HG02981 (cell line): Measurements from ENCODE around the gene ZBED4.

Experiments used
- ATAC-seq: cut with Tn5 transposase; IDR thresholded peaks from one replicate; pipeline ENCODE4 v1.9.1; 2021; ENCODE audit warnings: mild to moderate bottlenecking, moderate library complexity; ENCODE audit not compliant: unreplicated experiment

The ZBED4 gene

DNA sequence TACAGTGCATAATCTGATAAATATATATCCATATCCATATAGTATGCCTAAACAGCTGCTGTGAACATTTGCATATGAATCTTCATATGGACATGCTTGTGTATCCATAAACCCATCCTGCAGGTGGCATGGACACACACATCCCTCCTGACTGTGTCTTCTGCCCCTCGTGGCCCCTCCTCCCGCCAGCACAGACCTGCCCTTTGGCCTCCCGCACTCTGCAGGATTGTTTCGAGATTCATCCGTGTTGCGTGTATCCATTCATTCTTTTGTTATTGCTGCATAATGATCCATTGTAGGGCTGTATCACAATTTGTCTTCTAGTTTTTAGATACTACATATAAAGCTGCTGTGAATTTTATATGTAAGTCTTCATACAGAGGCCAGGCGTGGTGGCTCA is 24.0 kb downstream of the ZBED4 start:
- ATAC-seq = no peak

DNA sequence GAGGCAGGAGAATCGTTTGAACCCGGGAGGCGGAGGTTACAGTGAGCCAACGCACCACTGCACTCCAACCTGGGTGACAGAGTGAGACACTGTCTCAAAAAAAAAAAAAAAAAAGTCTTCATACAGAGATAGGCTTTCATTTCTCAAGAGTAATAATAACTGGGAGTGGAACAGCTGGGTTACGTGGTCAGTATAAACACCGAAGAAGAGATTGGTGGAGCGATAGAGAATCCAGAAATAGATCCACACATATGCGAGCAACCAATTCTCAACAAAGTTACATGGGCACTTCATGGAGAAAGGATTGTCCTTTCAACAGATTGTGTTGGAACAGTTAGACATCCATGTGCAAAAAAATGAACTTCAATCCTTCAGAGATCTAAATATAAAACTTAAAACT is 24.6 kb downstream of the ZBED4 start:
- ATAC-seq = no peak

DNA sequence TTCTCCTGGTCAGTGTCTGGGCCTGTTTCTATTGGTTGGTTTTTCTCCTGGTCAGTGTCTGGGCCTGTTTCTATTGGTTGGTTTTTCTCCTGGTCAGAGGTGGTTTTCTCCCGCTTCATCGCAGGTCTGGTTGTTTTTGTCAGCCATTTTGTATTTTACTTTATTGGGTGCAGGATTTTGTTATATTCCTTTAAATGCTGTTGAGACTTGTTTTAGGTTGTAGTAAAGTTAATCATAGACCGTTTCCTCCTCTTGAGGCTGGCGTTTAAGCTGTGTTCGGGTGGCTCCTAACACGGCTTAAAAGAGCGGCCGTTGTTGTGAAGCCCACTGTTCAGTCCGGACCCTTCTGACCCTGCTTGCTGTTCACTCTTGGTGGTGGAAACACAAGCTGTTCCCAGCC is 26.2 kb downstream of the ZBED4 start:
- ATAC-seq = no peak

DNA sequence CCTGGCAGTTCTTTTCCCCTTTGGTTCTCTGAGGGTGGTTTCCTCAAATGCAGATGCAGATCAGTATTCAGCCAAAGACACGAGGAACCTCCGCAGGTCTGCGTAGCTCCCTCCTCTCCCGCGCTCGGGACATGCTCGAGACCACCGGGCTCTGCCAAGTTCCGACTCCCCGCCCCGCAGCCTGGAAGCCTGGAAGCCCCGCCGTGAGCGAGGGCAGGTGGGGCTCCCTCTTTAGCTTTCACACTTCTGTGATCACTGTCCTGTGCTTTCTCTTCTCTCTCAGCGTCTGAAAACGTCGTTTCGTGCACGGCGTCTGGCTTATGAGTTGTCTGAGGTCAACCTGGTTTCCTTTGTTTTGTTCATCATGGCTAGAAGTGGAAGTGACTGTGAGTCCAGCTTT is 26.6 kb downstream of the ZBED4 start:
- no peak for ATAC-seq

DNA sequence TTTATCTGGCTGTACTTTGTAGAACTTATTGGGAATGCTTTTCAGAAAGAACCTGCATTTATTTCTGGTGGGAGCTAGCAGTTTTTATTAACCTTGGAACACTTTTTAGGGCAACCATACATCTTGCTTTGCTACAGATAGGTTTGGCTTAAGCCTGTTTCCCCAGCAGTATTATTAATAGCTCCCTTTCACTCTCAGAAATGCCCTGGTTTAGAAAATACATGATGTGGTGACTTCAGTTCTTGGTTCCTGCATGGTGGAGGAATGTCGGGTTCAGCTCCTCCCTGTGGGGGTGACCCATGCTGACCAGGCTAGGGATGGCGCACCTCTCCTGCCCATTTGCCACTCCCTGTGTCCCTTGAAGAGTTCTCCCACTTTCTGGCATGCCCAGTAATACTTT is 28.2 kb downstream of the ZBED4 start:
- no peak for ATAC-seq

DNA sequence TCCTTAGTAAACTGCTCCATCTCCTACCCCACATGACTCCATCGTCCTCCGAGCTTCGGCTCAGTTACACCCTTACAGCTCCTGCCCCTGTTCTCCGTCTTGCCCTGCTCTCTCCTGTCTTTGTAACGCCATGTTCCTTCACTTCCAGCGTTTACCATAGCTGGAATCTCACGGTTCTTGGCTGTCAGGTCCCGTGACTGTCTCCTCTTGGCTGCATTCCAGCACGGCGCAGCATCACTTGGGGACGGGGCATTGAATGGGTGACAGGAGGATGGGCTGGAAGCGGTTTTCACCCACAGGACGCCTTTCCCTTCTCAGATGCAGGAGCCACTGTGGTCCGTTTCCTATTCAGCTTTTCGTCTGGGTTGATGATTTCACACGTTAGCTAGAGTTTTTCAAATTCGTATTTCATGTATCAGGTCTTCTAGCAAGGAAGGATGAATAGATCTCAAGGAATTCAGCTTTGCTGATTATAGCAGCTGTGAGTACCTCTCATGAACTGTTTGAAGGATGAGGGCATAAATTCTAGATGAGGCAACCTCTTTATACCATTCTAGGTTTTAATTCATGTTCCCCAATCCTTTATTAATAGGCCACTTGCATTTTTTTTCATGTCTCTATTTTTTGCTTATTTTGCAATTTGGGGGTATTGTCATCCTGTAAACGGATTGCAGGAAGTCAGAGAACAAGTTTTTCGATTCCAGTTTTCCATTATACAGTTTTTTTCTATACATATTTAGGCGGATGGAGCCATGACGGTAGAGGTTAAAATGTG is 29.1 kb downstream of the ZBED4 start:
- ATAC-seq = no peak

DNA sequence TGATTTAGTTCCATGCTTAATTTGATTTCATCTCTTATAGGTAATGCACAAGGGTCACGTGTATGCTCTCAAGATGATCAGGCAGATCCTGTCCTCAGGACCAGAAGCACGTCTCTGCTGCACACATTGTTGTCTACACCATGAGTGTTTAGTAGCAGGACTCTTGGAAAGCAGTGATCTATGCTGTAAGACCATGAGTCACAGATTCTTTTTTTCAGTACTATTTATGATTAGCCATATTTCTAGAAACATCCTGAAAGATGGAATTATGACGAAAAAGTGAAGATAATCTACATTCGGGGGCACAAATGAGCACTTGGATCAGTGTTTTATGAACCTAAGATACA is 29.6 kb downstream of the ZBED4 start:
- no peak for ATAC-seq

DNA sequence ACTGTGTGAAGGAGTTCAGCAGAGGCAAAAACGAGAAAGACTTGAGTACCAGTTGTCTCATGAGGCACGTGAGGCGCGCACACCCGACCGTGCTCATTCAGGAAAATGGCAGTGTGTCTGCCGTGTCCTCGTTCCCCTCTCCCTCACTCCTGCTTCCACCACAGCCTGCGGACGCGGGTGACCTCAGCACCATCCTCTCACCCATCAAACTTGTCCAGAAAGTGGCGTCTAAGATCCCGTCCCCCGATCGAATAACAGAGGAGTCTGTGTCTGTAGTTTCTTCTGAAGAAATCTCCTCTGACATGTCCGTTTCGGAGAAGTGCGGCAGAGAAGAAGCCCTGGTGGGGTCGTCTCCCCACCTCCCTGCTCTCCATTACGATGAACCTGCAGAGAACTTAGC is 30.4 kb downstream of the ZBED4 start:
- no peak for ATAC-seq

DNA sequence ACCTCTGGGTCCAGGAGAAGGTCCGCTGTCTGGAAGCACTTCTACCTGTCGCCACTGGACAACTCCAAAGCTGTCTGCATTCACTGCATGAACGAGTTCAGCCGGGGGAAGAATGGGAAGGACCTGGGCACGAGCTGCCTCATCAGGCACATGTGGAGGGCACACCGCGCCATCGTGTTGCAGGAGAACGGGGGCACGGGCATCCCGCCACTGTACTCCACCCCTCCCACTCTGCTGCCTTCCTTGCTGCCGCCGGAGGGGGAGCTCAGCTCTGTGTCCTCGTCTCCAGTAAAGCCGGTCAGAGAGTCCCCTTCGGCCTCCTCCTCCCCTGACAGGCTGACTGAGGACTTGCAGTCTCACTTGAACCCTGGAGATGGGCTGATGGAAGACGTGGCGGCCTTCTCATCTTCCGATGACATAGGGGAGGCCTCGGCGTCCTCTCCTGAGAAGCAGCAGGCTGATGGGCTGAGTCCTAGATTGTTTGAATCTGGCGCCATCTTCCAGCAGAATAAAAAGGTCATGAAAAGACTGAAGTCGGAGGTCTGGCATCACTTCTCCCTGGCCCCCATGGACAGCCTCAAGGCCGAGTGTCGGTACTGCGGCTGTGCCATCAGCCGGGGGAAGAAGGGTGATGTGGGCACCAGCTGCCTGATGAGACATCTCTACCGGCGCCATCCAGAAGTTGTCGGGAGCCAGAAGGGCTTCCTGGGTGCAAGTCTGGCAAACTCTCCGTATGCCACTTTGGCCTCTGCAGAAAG is 31.0 kb downstream of the ZBED4 start:
- no peak for ATAC-seq

DNA sequence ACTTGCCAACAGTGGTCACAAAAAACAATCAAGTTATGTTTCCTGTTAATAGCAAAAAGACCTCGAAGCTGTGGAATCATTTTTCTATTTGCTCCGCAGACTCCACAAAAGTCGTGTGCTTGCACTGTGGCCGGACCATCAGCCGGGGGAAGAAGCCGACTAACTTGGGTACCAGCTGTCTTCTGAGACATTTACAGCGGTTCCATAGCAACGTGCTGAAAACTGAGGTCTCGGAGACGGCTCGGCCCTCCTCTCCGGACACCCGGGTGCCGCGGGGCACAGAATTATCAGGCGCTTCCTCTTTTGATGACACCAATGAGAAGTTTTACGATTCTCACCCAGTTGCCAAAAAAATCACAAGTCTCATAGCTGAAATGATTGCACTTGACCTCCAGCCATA is 31.6 kb downstream of the ZBED4 start:
- no peak for ATAC-seq

DNA sequence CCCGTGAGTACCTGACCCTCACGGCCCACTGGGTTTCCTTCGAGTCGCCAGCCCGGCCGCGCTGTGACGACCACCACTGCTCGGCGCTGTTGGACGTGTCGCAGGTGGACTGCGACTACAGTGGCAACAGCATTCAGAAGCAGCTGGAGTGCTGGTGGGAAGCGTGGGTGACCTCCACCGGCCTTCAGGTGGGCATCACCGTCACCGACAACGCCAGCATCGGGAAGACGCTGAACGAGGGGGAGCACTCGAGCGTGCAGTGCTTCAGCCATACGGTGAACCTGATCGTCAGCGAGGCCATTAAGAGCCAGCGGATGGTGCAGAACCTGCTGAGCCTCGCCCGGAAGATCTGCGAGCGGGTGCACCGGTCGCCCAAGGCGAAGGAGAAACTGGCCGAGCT is 32.2 kb downstream of the ZBED4 start:
- no peak for ATAC-seq

DNA sequence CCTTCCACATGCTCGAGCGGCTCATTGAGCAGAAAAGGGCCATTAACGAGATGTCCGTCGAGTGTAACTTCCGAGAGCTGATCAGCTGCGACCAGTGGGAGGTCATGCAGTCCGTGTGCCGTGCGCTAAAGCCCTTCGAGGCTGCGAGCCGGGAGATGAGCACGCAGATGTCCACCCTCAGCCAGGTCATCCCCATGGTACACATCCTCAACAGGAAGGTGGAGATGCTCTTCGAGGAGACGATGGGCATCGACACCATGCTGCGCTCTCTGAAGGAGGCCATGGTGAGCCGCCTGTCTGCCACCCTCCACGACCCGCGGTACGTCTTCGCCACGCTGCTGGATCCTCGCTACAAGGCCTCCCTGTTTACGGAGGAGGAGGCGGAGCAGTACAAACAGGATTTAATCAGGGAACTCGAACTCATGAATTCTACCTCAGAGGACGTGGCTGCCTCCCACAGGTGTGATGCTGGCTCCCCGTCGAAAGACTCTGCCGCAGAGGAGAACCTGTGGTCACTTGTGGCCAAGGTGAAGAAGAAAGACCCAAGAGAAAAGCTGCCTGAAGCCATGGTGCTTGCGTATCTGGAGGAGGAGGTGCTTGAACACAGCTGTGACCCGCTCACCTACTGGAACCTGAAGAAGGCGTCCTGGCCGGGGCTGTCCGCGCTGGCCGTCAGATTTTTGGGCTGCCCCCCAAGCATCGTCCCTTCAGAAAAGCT is 32.9 kb downstream of the ZBED4 start:
- no peak for ATAC-seq

DNA sequence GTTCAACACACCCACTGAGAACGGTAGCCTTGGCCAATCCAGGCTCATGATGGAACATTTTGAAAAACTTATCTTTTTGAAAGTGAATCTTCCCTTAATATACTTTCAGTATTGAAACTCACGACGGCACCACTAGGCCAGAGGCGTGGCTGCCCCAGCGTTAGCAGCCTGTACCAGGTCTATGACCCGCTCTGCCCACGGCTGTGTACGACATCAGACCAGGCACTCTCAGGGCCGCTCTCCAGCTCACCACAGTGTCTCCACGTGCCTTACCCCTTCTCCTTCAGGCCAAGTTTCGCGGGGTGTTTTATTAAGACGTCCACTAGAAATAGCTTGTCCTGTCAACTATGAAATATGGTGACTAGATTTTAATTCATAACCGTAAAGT is 33.4 kb downstream of the ZBED4 start:
- no peak for ATAC-seq

DNA sequence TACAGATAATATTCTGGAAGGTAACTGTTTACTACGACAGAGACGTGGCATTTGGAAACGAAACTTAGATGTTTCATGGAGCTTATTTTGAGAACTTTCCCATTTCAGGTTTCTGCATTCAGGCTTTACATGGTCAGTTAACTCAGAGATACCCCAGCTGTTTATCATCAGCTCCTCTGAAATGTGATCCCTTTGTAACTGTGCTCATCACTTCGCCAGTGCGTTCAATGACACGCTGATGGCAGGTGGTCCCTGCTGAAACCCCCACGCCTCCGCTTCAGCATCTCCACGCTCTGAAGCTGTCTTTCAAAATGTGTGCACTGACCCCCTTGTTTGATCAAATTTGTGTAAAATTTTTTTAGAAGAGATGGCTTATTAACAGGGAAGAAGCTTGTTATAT is 34.1 kb downstream of the ZBED4 start:
- no peak for ATAC-seq

DNA sequence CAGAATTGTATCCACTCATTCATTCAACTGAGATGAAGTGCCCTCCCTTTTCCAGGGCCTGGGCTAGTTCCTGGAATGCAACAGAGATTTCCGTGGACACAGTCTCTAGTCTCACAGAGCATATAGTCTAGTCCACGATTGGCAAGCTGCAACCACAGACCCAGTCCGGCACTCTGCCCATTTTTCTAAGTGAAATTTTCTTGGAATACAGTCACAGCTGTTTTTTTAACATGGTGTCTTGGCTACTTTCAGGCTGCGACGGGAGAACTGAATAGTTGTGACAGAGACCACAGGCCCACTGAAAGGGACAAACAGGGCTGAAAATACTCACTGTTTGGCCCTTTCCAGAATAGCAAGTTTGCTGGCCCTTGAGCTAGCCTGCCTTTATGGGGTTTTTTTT is 35.4 kb downstream of the ZBED4 start:
- no peak for ATAC-seq

DNA sequence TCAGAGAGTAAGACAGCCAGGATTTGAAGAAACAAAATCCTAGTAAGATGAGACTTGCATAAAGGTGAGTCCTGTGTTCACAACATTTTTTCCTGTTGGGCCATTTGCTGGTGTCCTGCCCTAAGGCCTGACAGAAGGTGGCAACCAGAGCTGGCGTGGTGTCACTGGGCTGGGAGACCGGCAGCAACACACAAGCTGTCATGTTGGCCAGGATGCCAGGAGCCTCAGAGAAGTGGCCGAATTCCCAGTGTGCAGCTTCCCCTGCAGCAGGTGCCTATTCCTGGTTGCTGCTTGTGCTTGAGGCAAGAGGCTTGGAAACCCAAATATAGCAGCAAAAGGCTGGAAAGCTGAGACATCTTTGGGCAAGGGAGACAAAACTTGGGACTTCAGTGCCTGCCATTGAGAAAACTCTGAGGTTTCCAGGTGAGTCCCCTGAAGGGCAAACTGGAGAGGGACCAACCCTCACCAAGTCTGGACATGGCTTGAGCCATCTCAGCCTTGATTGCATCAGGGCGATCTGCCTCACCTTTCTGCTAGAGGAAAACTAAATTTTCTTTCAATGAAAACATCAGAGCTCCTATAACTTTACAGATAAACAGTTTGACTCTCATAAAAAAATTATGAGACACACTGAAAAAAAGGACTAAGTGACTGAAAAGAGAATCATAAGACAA is 38.7 kb downstream of the ZBED4 start:
- ATAC-seq = no peak

DNA sequence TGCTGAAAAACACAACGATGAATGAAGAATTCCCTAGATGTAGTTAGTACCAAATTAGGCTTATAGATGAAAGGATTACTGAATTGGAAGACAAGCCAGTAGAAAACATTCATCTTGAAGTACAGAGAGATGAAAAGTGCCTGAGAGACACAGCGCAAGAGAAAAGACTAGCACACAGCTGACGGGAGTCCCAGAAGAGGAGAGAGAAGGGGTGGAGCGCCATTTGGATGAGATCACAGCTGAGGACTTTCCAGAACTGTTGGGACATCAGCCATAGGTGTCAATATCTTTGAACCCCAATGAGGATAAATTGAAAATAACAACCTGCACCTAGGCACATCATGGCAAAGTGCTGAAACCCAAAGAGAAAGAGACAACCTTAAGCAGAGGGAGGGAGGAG is 39.4 kb downstream of the ZBED4 start:
- no peak for ATAC-seq

DNA sequence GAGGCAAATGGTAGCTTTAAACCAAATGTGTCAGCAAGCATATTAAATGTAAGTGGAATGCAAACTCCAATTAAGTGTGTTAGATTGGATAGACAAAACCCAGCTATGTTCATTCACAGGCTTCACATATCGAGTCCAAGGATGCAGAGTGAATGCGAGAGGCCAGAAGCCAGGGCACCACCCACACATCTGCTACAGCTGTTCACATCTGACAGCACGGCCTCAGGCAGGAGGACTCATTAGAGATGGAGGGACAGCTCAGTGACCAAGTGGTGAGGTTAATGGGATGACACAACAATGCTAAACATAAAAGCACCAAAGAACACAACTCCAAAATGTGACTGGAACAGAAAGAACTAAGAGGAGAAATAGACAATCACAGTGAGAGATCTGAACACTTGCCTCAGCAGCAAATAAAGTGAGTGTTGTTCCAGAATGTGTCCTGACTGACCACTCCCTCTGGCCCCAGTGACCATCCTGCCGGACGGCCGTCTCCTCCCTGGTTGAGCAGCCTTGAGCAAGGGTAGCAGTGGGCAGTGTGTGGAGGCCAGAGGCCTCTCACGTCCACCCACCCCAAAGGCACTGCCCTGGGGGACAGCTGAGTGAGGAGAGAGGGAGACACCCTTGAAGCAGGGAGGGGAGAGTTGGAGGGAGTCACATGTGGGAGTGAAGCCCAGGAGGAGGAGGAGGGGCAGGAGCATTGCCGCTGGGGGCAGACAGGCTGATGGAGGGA is 40.8 kb downstream of the ZBED4 start:
- no peak for ATAC-seq

DNA sequence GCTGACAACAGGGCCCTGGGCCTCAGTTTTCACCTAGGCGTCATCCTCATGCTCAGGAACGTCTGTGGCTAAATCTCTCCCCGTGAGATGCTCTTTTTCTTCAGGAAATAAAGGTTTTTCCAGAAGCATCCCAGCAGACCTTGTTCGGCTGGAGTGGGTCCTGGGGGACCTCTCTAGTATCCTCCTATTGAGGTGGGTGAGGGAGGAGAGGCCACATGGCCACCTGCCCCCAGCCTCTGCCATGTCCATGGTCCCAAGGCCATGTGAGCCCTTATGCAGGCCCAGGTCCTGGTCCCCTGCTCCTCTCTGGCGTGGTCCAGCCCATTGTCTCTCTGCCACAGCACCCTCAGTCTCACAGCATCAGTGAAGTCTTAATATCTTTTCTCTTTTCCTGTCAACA is 42.6 kb downstream of the ZBED4 start:
- no peak for ATAC-seq

DNA sequence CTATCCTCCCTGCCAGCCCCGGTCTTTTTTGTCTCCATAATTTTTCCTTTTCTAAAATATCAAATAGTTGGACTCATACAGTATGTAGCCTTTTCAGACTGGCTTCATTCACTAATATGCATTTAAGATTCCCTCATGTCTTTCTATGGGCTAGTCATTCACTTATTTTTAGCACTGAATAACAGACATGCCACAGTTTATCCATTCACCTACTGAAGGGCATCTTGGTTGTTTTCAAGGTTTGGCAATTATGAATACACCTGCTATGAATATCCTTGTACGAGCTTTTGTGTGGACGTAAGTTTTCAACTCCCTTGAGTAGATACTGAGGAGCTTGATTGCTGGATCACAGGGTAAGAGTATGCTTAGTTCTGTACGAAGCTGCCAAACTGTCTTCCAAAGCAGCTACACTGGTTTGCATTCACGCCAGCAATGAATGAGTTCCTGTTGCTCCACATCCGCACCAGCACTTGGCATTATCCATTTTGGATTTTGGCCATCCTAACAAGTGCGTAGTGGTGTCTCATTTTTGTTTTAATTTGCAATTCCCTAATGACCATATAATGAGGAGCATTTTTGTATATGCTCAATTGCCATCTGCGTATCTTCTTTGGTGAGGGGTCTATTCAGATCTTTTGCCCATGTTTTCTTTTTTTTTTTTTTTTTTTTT is 43.5 kb downstream of the ZBED4 start:
- no peak for ATAC-seq
